ENCODE results near the gene IL1A.
A peak's percentile ranks its signal among the peaks of the same experiment; 100 is the strongest.

IL1A gene

DNA sequence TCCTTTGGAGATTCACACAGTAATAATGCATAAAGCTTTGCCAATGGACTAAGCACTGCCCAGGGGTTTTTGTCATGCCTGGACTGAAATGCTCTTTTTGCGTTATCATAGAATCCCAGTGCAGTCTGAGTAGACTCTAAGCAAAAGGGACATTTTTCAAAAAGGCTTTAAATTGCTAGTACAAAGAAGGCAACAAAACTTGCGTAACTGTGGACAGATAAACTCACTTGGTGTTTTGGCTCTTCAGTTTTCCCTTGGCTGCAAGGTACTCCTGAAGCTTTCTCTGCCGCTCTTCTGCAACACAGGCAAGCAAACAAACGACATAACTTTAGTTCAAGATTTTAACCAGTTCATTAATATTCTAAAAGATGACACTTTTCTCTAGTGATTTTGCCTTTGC lies 22.0 kb downstream of the IL1A start:
- H3K4me3 ChIP-seq (ENCODE audit: low read length): no peak overlapping the region
- TF ChIP-seq, protein P1, sequence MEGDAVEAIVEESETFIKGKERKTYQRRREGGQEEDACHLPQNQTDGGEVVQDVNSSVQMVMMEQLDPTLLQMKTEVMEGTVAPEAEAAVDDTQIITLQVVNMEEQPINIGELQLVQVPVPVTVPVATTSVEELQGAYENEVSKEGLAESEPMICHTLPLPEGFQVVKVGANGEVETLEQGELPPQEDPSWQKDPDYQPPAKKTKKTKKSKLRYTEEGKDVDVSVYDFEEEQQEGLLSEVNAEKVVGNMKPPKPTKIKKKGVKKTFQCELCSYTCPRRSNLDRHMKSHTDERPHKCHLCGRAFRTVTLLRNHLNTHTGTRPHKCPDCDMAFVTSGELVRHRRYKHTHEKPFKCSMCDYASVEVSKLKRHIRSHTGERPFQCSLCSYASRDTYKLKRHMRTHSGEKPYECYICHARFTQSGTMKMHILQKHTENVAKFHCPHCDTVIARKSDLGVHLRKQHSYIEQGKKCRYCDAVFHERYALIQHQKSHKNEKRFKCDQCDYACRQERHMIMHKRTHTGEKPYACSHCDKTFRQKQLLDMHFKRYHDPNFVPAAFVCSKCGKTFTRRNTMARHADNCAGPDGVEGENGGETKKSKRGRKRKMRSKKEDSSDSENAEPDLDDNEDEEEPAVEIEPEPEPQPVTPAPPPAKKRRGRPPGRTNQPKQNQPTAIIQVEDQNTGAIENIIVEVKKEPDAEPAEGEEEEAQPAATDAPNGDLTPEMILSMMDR (conservative IDR thresholded peaks at IDR 0.05; ENCODE audit: low read length): no peak

GRCh38 chr2:112760149-112760548 lies 24.1 kb downstream of the IL1A start:
- DNase-seq (ENCODE audit: low read depth): no peak
- TF ChIP-seq, protein P1 (conservative IDR thresholded peaks at IDR 0.05; ENCODE audit: low read length): no peak

More for the DNA sequence above, 22.0 kb downstream of the IL1A start:
- DNase-seq (ENCODE audit: low read depth): no peak

GRCh38 chr2:112758711-112759110 lies 25.6 kb downstream of the IL1A start:
- TF ChIP-seq, protein P1 (conservative IDR thresholded peaks at IDR 0.05; ENCODE audit: low read length): no peak
- no peak for DNase-seq (ENCODE audit: low read depth)
- H3K4me3 ChIP-seq (ENCODE audit: low read length): no peak overlapping the region

More at GRCh38 chr2:112760149-112760548, 24.1 kb downstream of the IL1A start:
- H3K4me3 ChIP-seq (ENCODE audit: low read length): no peak overlapping the region

DNA sequence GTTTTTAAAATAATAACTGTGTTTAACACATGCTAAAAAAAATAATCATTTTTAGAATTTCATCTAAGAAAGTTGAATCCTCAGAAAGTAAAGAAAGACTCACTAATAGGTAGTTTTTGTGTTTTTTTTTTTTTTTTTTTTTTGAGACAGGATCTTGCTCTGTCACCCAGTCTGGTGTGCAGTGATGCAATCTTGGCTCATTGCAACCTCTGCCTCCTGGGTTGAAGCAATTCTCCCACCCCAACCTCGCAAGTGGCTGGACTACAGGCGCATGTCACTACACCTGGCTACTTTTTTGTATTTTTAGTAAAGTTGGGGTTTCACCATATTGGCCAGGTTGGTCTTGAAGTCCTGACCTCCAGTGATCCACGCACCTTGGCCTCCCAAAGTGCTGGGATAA lies 27.0 kb downstream of the IL1A start:
- H3K4me3 ChIP-seq (ENCODE audit: low read length): no peak overlapping the region
- peak; percentile 44 for DNase-seq (ENCODE audit: low read depth)
- TF ChIP-seq, protein P1 (conservative IDR thresholded peaks at IDR 0.05; ENCODE audit: low read length): no peak

DNA sequence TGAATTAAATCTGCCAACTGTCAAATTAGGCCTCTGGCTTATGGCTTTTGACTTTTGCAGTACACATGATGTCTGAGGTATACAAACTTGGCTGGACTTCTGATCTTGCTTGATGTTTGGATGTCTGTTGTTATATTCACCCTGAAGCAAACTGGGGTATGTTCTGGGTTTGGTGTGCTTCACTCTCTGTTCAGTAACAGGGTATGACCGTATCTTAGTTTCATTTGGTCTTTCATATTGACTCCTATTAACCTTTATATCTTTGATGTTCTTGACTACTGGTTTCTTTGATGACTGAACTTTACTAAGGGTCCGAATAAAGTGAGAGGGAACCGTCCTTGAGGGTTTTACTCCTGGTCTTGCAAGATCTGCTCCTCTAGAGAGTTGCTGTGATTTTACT lies 28.1 kb downstream of the IL1A start:
- DNase-seq (ENCODE audit: low read depth): no peak
- H3K4me3 ChIP-seq (ENCODE audit: low read length): no peak overlapping the region
- TF ChIP-seq, protein P1 (conservative IDR thresholded peaks at IDR 0.05; ENCODE audit: low read length): no peak

DNA sequence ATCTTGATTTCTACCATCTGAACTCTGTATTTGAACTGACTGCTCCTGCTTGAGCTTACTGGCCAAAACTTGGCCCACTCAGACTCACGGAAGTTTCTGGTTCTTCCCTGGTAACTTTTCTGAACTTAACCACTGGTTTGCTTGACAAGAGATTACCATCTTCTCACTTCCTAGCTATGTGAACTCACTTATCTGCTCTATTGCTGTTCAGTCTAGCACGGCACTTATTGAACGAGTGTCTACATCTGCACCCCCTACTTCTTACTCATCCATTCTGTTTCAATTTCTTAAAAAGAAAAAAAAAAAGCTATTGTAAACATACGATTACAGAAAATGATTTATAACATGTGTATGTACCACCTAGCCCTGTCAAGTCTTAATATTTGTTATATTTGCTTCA lies 28.8 kb downstream of the IL1A start:
- TF ChIP-seq, protein P1 (conservative IDR thresholded peaks at IDR 0.05; ENCODE audit: low read length): no peak
- DNase-seq (ENCODE audit: low read depth): no peak
- no peak overlapping the region for H3K4me3 ChIP-seq (ENCODE audit: low read length)

- H3K4me3 ChIP-seq (ENCODE audit: low read length): no peak overlapping the region
- TF ChIP-seq, protein P1 (conservative IDR thresholded peaks at IDR 0.05; ENCODE audit: low read length): no peak
- DNase-seq (ENCODE audit: low read depth): no peak
Measured at GRCh38 chr2:112754564-112754963, 29.7 kb downstream of the IL1A start.
